WTC11 (cell line): ENCODE data around the gene PFKFB4. TPM values are rescaled to one million over a fixed set of nuclear protein-coding genes. Genes with fewer than 3 reads are reported as not detected.

ENCODE experiments used
- ATAC-seq: fragments of 200-7000 bp; cut with Tn5 transposase; 2 replicates; pipeline ENCODE4 v1.10.0; 2021; ENCODE audit warnings: mild to moderate bottlenecking, moderate library complexity
- CTCF ChIA-PET: fragments of 300-600 bp; sonication (Branson Sonifier 250); formaldehyde crosslinking; loops from one replicate; lab custom pipeline; 2021; ENCODE audit warnings: antibody characterized with exemption; lab: Charles Lee
- POLR2A ChIA-PET: fragments of 350-600 bp; sonication (Branson Sonifier 250); formaldehyde crosslinking; loops from one replicate; lab custom pipeline; 2021; ENCODE audit warnings: antibody characterized with exemption; lab: Charles Lee
- DNase-seq: peaks from one replicate; pipeline ENCODE4 v3.0.0; 2021; ENCODE audit warnings: low spot score
- H3K27ac Mint-ChIP-seq: 2 replicates; pipeline ENCODE4 v1.8.0; 2021; ENCODE audit warnings: mixed read lengths
- H3K27me3 Mint-ChIP-seq: 2 replicates; pipeline ENCODE4 v1.8.0; 2021; ENCODE audit warnings: low read depth, mild to moderate bottlenecking, moderate library complexity, mixed read lengths
- H3K36me3 Mint-ChIP-seq: 2 replicates; pipeline ENCODE4 v1.8.0; 2021; ENCODE audit warnings: mixed read lengths
- H3K4me1 Mint-ChIP-seq: 2 replicates; pipeline ENCODE4 v1.8.0; 2022; ENCODE audit warnings: mixed read lengths
- H3K4me3 Mint-ChIP-seq: 2 replicates; pipeline ENCODE4 v1.8.0; 2021; ENCODE audit warnings: mild to moderate bottlenecking, moderate library complexity, mixed read lengths
- H3K9me3 Mint-ChIP-seq: 2 replicates; pipeline ENCODE4 v1.8.0; 2021; ENCODE audit warnings: mixed read lengths
- AFF4 ChIP-seq: sonication (generic); formaldehyde crosslinking; IDR thresholded peaks from 2 replicates; pipeline ENCODE4 v1.8.1; 2023; ENCODE audit warnings: mild to moderate bottlenecking, missing genetic modification reagents, borderline replicate concordance
- ATF1 ChIP-seq: sonication (generic); formaldehyde crosslinking; IDR thresholded peaks from 2 replicates; pipeline ENCODE4 v1.8.1; 2023; ENCODE audit warnings: mild to moderate bottlenecking, moderate library complexity, missing genetic modification reagents
- CDX4 ChIP-seq: fragments of 250-450 bp; sonication (Bioruptor Pico); IDR thresholded peaks from 2 replicates; pipeline ENCODE4 v1.9.0; 2021; ENCODE audit warnings: moderate library complexity, mild to moderate bottlenecking, inconsistent platforms, borderline replicate concordance
- E2F4 ChIP-seq: sonication (generic); formaldehyde crosslinking; IDR thresholded peaks from 2 replicates; pipeline ENCODE4 v1.8.1; 2022; ENCODE audit warnings: low read depth, mild to moderate bottlenecking, moderate library complexity, missing genetic modification reagents, borderline replicate concordance
- ELF4 ChIP-seq: sonication (generic); formaldehyde crosslinking; IDR thresholded peaks from 2 replicates; pipeline ENCODE4 v1.8.1; 2022; ENCODE audit warnings: low read depth, mild to moderate bottlenecking, moderate library complexity, missing genetic modification reagents
- FOXP4 ChIP-seq: sonication (generic); formaldehyde crosslinking; IDR thresholded peaks from 2 replicates; pipeline ENCODE4 v1.8.0; 2022; ENCODE audit warnings: mild to moderate bottlenecking, missing genetic modification reagents
- HMGA2 ChIP-seq: fragments of 250-450 bp; sonication (Bioruptor Pico); IDR thresholded peaks from 2 replicates; pipeline ENCODE4 v1.4.0; 2021; ENCODE audit warnings: mild to moderate bottlenecking, moderate library complexity
- JUN ChIP-seq: sonication (generic); formaldehyde crosslinking; IDR thresholded peaks from 2 replicates; pipeline ENCODE4 v1.8.0; 2023; ENCODE audit warnings: mild to moderate bottlenecking, missing genetic modification reagents
- MYBL2 ChIP-seq: sonication (generic); formaldehyde crosslinking; IDR thresholded peaks from 2 replicates; pipeline ENCODE4 v1.8.1; 2023; ENCODE audit warnings: mild to moderate bottlenecking, moderate library complexity, missing genetic modification reagents
- OVOL2 ChIP-seq: fragments of 250-450 bp; sonication (Bioruptor Pico); IDR thresholded peaks from 2 replicates; pipeline ENCODE4 v1.9.0; 2021; ENCODE audit warnings: mild to moderate bottlenecking, borderline replicate concordance
- PREB ChIP-seq: sonication (generic); formaldehyde crosslinking; IDR thresholded peaks from 2 replicates; pipeline ENCODE4 v1.8.1; 2022; ENCODE audit warnings: mild to moderate bottlenecking, missing genetic modification reagents, moderate library complexity, borderline replicate concordance
- SMAD3 ChIP-seq: sonication (generic); formaldehyde crosslinking; IDR thresholded peaks from 2 replicates; pipeline ENCODE4 v1.8.0; 2022; ENCODE audit warnings: missing genetic modification reagents, mild to moderate bottlenecking, borderline replicate concordance
- TCF7 ChIP-seq: sonication (generic); formaldehyde crosslinking; IDR thresholded peaks from 2 replicates; pipeline ENCODE4 v1.8.0; 2022; ENCODE audit warnings: mild to moderate bottlenecking, low read depth, missing genetic modification reagents, moderate library complexity
- TEAD4 ChIP-seq: sonication (generic); formaldehyde crosslinking; IDR thresholded peaks from 2 replicates; pipeline ENCODE4 v1.8.0; 2022; ENCODE audit warnings: mild to moderate bottlenecking, missing genetic modification reagents
- ZBTB21 ChIP-seq: sonication (generic); formaldehyde crosslinking; IDR thresholded peaks from 2 replicates; pipeline ENCODE4 v1.8.1; 2023; ENCODE audit warnings: mild to moderate bottlenecking, missing genetic modification reagents, borderline replicate concordance
- ZNF219 ChIP-seq: sonication (generic); formaldehyde crosslinking; IDR thresholded peaks from 2 replicates; pipeline ENCODE4 v1.8.0; 2023; ENCODE audit warnings: missing genetic modification reagents, mild to moderate bottlenecking, borderline replicate concordance
- ZNF232 ChIP-seq: sonication (generic); formaldehyde crosslinking; IDR thresholded peaks from 2 replicates; pipeline ENCODE4 v1.8.0; 2022; ENCODE audit warnings: mild to moderate bottlenecking, missing genetic modification reagents
- ZNF317 ChIP-seq: sonication (generic); formaldehyde crosslinking; IDR thresholded peaks from 2 replicates; pipeline ENCODE4 v1.8.1; 2023; ENCODE audit warnings: low read depth, mild to moderate bottlenecking, moderate library complexity, missing genetic modification reagents, borderline replicate concordance
- ZNF396 ChIP-seq: fragments of 250-450 bp; sonication (Bioruptor Pico); IDR thresholded peaks from 2 replicates; pipeline ENCODE4 v1.8.0; 2021; ENCODE audit warnings: mild to moderate bottlenecking, moderate library complexity, borderline replicate concordance
- ZNF423 ChIP-seq: fragments of 250-450 bp; sonication (Bioruptor Pico); IDR thresholded peaks from 2 replicates; pipeline ENCODE4 v2.1.2; 2022; ENCODE audit warnings: mild to moderate bottlenecking, moderate library complexity
- total RNA-seq: library from RNA; stranded (reverse); gene quantifications from 3 replicates; pipeline ENCODE4 v1.2.3, GENCODE V29; 2021

Gene PFKFB4
- total RNA-seq, 1 experiment from 2014 or later, result 18.0 TPM

GRCh38 chr3:48478626-48479555 is 77.7 kb downstream of the PFKFB4 start:
- Mint-ChIP-seq H3K4me1 (peaks cover 30% of the 10 kb centered on the region), H3K27ac (0 out of 2 replicates have a peak overlapping the region, but pooled peaks have one; percentile 63)
- POLR2A ChIA-PET, result interaction anchor here (0.7 kb wide), 1 partner anchor 32 kb away, joined by 6 read pairs; the partner anchor contains the start of gene ATRIP
- no peak for TF ChIP-seq CDX4 (CRISPR knock-in tag)
- TF ChIP-seq TEAD4 (CRISPR knock-in tag), result no peak
- TF ChIP-seq ZNF423, result no peak
- TF ChIP-seq ZNF219 (CRISPR knock-in tag), result no peak
- no peak for TF ChIP-seq MYBL2 (CRISPR knock-in tag)
- TF ChIP-seq ZBTB21 (CRISPR knock-in tag), result no peak
- TF ChIP-seq ZNF396 (CRISPR knock-in tag), result no peak
- TF ChIP-seq ELF4, result no peak
- TF ChIP-seq ATF1 (CRISPR knock-in tag), result no peak
- TF ChIP-seq HMGA2 (CRISPR knock-in tag), result no peak
- no peak for TF ChIP-seq PREB
- no peak for TF ChIP-seq E2F4 (CRISPR knock-in tag)
- TF ChIP-seq TCF7, result no peak
- no peak for TF ChIP-seq AFF4 (CRISPR knock-in tag)
- no peak for TF ChIP-seq OVOL2 (CRISPR knock-in tag)
- TF ChIP-seq FOXP4, result no peak
- TF ChIP-seq ZNF317, result no peak
- no peak for TF ChIP-seq SMAD3 (CRISPR knock-in tag)
- TF ChIP-seq ZNF232 (CRISPR knock-in tag), result no peak
- no peak for TF ChIP-seq JUN
- TF ChIP-seq, all 79 proteins: peak for 0
- no peak overlapping the region for H3K4me3 Mint-ChIP-seq
- H3K27me3 Mint-ChIP-seq, result no peaks in the 10 kb centered on the region; the same call in 1 of the 2 replicates
- DNase-seq, result no peak
- H3K9me3 Mint-ChIP-seq, result no peaks in the 10 kb centered on the region
- peaks cover under 1% of the 10 kb centered on the region; the same call in 1 of the 2 replicates for H3K36me3 Mint-ChIP-seq
- ATAC-seq, result no peak
- CTCF ChIA-PET, result interaction anchor here (1.1 kb wide), 1 partner anchor 79 kb away, joined by 3 read pairs; no protein-coding TSS in a partner anchor
